ENCODE data around the gene MARK1.

DNA sequence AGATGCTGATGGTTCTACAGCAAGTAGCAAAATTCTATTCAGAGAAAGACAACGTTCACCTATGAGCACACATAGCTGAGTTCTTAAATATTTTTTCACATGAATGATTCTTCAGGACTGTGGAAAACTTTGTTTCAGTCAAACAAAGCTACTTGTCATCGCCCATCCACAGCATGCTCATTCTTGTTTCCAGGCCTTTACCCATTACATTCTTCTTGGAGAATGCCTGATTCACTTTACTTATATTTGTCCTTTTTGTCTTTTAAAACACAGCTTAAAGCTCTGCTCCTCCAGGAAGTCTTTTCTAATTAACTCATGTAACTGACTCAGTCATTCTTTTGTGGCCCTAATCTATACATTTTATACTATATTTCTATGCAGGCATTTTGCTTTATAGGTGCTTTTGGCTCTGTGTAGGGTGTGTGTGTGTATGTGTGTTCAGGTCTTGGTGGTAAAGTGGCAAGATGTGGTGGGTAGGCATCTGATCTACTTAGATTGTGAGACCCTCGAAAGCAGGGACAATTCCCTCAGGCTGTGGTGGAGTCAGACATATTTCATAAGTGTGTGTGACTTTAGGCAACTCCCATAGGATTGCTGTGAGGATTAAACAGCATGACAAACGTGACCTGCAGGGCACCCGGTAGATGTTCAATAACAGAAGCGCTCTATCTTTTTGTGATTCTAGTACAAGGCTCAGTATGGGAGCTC is 11.8 kb upstream of the MARK1 start:
- TF ChIP-seq CTCF (IDR thresholded peaks at IDR 0.05) (no peak), POLR2A (IDR thresholded peaks at IDR 0.05) (no peak)

Measured in right lobe of liver (tissue), 4 donors.